ENCODE results near the gene TBC1D7.

- no peak for TF ChIP-seq TAF1 (IDR thresholded peaks at IDR 0.05; ENCODE audit: low read depth, low read length)
- TF ChIP-seq POLR2A (IDR thresholded peaks at IDR 0.05; ENCODE audit: low read depth, low read length): no peak
- TF ChIP-seq POLR2AphosphoS5 (IDR thresholded peaks at IDR 0.05; ENCODE audit: low read depth, low read length): no peak
- no peak for TF ChIP-seq PAX5 (IDR thresholded peaks at IDR 0.05; ENCODE audit: insufficient read depth, low read length, severe bottlenecking)
Observed at GRCh38 chr6:13288481-13288880, 39.9 kb downstream of the TBC1D7 start.

All from GM12891 (cell line).